ENCODE results near the gene CACNA2D1.

CACNA2D1 gene

DNA sequence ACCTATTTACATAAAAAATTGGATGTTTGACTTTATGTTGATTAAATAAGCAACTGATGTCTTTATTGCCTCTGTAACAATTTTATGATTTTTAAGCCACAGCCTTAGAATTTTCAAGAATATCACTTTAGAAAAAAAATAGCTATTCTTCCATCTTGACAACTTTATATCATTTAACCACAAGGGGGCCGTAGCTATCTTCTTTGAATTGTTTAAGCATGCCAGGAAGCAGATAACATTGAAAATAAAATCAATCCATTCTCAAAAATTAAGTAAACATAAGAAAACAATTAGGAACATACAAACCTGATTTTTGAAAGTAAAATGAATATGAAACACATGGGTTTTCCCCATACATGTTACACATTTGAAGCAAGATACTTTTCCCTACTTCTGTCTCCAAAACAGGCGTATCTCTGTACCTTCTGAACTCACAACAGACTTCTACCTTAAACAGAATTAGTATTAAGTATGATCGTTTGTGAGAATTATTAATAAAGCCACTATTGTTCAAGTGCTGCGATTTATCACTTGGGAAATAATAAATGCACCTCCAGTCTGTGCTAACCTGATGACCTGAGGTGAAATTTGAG, 209.0 kb downstream of the CACNA2D1 start:
- Histone ChIP-seq H3K27ac (ENCODE audit: low read depth, low read length) (no peak overlapping the region), H3K4me3 (ENCODE audit: low read depth, low read length) (no peak overlapping the region), H3K27me3 (ENCODE audit: control insufficient read depth, insufficient read depth, low read length) (no peaks in the 10 kb centered on the region), H3K9ac (ENCODE audit: low read depth, low read length) (no peak overlapping the region), H3K4me1 (ENCODE audit: control insufficient read depth, insufficient read depth, low read length) (peaks cover 23% of the 10 kb centered on the region), H3K9me3 (ENCODE audit: control insufficient read depth, insufficient read depth, low read length) (no peaks in the 10 kb centered on the region), H3K36me3 (ENCODE audit: control insufficient read depth, insufficient read depth, low read length) (no peaks in the 10 kb centered on the region)

- Histone ChIP-seq H3K9me3 (ENCODE audit: control insufficient read depth, insufficient read depth, low read length) (no peaks in the 10 kb centered on the region), H3K4me3 (ENCODE audit: low read depth, low read length) (no peak overlapping the region), H3K36me3 (ENCODE audit: control insufficient read depth, insufficient read depth, low read length) (no peaks in the 10 kb centered on the region), H3K9ac (ENCODE audit: low read depth, low read length) (no peak overlapping the region), H3K27me3 (ENCODE audit: control insufficient read depth, insufficient read depth, low read length) (no peaks in the 10 kb centered on the region), H3K27ac (ENCODE audit: low read depth, low read length) (peak overlapping the region; percentile 39), H3K4me1 (ENCODE audit: control insufficient read depth, insufficient read depth, low read length) (peaks cover 16% of the 10 kb centered on the region)
Measured at GRCh38 chr7:82230811-82231581, 212.6 kb downstream of the CACNA2D1 start.

DNA sequence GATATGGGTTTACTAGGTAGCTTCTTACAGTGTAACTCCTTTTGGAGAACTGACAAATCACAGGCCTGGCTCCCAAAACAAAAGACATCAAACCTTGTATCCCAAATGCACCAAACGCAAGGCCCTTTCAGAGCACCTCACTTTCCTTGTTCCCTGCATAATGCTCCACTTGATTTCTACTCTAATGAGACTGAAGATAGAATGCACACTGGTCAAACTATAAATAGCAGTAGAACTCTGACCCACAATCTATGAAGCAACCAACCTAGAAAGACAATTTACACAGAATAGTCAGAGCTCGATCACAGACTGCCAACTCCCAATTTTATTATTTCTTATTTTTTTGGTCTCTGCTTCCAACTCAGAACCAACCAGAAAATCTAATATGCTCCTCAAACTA, 214.4 kb downstream of the CACNA2D1 start:
- Histone ChIP-seq H3K36me3 (ENCODE audit: control insufficient read depth, insufficient read depth, low read length) (no peaks in the 10 kb centered on the region), H3K9ac (ENCODE audit: low read depth, low read length) (no peak overlapping the region), H3K27me3 (ENCODE audit: control insufficient read depth, insufficient read depth, low read length) (no peaks in the 10 kb centered on the region), H3K4me1 (ENCODE audit: control insufficient read depth, insufficient read depth, low read length) (peaks cover 13% of the 10 kb centered on the region), H3K9me3 (ENCODE audit: control insufficient read depth, insufficient read depth, low read length) (no peaks in the 10 kb centered on the region), H3K4me3 (ENCODE audit: low read depth, low read length) (no peak overlapping the region), H3K27ac (ENCODE audit: low read depth, low read length) (no peak overlapping the region)

- H3K4me3 ChIP-seq (ENCODE audit: low read depth, low read length), result no peak overlapping the region
- no peak overlapping the region for H3K9ac ChIP-seq (ENCODE audit: low read depth, low read length)
- H3K27me3 ChIP-seq (ENCODE audit: control insufficient read depth, insufficient read depth, low read length), result no peaks in the 10 kb centered on the region
- H3K4me1 ChIP-seq (ENCODE audit: control insufficient read depth, insufficient read depth, low read length), result peaks cover 7% of the 10 kb centered on the region
- H3K27ac ChIP-seq (ENCODE audit: low read depth, low read length), result no peak overlapping the region
- no peaks in the 10 kb centered on the region for H3K36me3 ChIP-seq (ENCODE audit: control insufficient read depth, insufficient read depth, low read length)
- no peaks in the 10 kb centered on the region for H3K9me3 ChIP-seq (ENCODE audit: control insufficient read depth, insufficient read depth, low read length)
Measured at GRCh38 chr7:82226191-82226590, 217.4 kb downstream of the CACNA2D1 start.

DNA sequence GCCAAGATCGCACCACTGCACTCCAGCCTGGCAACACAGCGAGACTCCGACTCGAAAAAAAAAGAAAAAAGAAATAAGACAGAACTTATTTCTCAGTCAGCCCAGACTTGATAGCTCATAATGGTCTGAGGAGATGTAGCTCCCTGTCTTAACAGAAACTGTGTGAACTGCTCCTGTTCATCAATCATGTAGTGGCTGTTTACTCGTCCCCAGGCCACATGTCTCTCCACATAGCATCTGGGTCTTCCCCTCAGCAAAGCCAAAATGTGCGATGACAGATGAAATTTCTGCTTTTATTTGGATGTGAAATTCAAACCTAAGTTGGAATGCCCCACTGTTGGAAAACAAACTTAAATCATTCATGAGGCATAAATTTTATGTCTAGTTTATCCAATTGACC, 219.0 kb downstream of the CACNA2D1 start:
- no peaks in the 10 kb centered on the region for H3K9me3 ChIP-seq (ENCODE audit: control insufficient read depth, insufficient read depth, low read length)
- no peak overlapping the region for H3K27ac ChIP-seq (ENCODE audit: low read depth, low read length)
- no peak overlapping the region for H3K9ac ChIP-seq (ENCODE audit: low read depth, low read length)
- H3K4me3 ChIP-seq (ENCODE audit: low read depth, low read length), result no peak overlapping the region
- no peaks in the 10 kb centered on the region for H3K36me3 ChIP-seq (ENCODE audit: control insufficient read depth, insufficient read depth, low read length)
- H3K27me3 ChIP-seq (ENCODE audit: control insufficient read depth, insufficient read depth, low read length), result no peaks in the 10 kb centered on the region
- no peaks in the 10 kb centered on the region for H3K4me1 ChIP-seq (ENCODE audit: control insufficient read depth, insufficient read depth, low read length)

DNA sequence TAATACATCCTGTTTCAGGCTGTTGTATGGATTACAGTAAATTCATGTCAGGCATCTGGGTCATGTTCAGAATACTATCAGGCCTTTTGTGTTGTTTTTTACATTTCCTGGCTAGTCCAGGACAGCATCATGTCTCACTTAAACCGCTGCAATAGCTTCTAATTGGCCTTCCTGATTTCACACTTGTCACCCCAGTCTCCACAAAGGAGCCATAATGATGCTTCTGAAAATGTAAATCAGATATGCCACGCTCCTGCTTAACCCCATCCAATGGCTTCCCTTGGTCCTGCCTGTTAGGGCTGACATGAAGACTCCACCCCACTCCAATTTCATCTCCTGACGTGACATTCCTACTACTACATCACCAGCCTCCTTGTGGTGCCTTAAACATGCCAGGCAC, 220.0 kb downstream of the CACNA2D1 start:
- Histone ChIP-seq H3K27ac (ENCODE audit: low read depth, low read length) (no peak overlapping the region), H3K9ac (ENCODE audit: low read depth, low read length) (no peak overlapping the region), H3K36me3 (ENCODE audit: control insufficient read depth, insufficient read depth, low read length) (no peaks in the 10 kb centered on the region), H3K4me3 (ENCODE audit: low read depth, low read length) (no peak overlapping the region), H3K4me1 (ENCODE audit: control insufficient read depth, insufficient read depth, low read length) (no peaks in the 10 kb centered on the region), H3K27me3 (ENCODE audit: control insufficient read depth, insufficient read depth, low read length) (no peaks in the 10 kb centered on the region), H3K9me3 (ENCODE audit: control insufficient read depth, insufficient read depth, low read length) (no peaks in the 10 kb centered on the region)

DNA sequence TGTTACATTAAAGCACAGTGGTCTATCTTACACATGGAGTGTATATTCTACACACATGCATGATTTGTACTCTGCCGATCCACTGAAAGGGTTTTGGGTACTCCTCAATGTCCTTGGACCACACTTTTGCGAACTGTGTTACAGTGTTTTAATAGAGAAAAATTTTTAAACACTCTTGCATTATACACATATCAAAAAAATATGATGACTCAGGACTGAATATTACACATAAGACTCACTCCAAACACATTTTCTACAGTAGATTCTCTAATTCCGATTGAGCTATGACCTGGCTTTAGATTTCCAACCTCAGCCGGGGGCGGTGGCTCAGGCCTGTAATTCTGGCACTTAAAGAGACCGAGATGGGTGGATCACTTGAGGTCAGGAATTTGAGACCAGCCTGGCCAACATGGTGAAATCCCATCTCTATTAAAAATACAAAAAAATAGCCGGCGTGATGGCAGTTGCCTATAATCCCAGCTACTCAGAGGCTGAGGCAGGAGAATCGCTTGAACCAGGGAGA, 222.4 kb downstream of the CACNA2D1 start:
- H3K9ac ChIP-seq (ENCODE audit: low read depth, low read length), result no peak overlapping the region
- H3K36me3 ChIP-seq (ENCODE audit: control insufficient read depth, insufficient read depth, low read length), result no peaks in the 10 kb centered on the region
- H3K4me3 ChIP-seq (ENCODE audit: low read depth, low read length), result no peak overlapping the region
- H3K9me3 ChIP-seq (ENCODE audit: control insufficient read depth, insufficient read depth, low read length), result no peaks in the 10 kb centered on the region
- H3K4me1 ChIP-seq (ENCODE audit: control insufficient read depth, insufficient read depth, low read length), result no peaks in the 10 kb centered on the region
- H3K27ac ChIP-seq (ENCODE audit: low read depth, low read length), result no peak overlapping the region
- H3K27me3 ChIP-seq (ENCODE audit: control insufficient read depth, insufficient read depth, low read length), result no peaks in the 10 kb centered on the region

GRCh38 chr7:82212466-82212865, 231.1 kb downstream of the CACNA2D1 start:
- Histone ChIP-seq H3K36me3 (ENCODE audit: control insufficient read depth, insufficient read depth, low read length) (no peaks in the 10 kb centered on the region), H3K27me3 (ENCODE audit: control insufficient read depth, insufficient read depth, low read length) (no peaks in the 10 kb centered on the region), H3K4me1 (ENCODE audit: control insufficient read depth, insufficient read depth, low read length) (no peaks in the 10 kb centered on the region), H3K9ac (ENCODE audit: low read depth, low read length) (no peak overlapping the region), H3K9me3 (ENCODE audit: control insufficient read depth, insufficient read depth, low read length) (no peaks in the 10 kb centered on the region), H3K27ac (ENCODE audit: low read depth, low read length) (no peak overlapping the region), H3K4me3 (ENCODE audit: low read depth, low read length) (no peak overlapping the region)

DNA sequence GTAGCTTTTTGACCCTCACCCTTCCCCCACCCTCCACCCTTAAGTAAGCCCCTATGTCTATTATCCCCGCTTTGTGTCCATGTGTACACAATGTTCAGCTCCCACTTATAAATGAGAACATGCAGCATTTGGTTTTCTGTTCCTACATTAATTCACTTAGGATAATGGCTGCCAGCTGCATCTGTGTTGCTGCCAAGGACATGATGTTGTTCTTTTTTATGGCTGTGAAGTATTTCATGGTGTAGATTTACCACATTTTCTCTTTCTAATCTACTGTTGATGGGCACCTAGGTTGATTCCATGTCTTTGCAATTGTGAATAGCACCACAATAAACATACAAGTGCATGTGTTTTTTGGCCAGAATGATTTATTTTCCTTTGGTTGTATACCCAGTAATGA, 232.2 kb downstream of the CACNA2D1 start:
- no peak overlapping the region for H3K4me3 ChIP-seq (ENCODE audit: low read depth, low read length)
- H3K9ac ChIP-seq (ENCODE audit: low read depth, low read length), result no peak overlapping the region
- H3K4me1 ChIP-seq (ENCODE audit: control insufficient read depth, insufficient read depth, low read length), result no peaks in the 10 kb centered on the region
- no peaks in the 10 kb centered on the region for H3K36me3 ChIP-seq (ENCODE audit: control insufficient read depth, insufficient read depth, low read length)
- no peak overlapping the region for H3K27ac ChIP-seq (ENCODE audit: low read depth, low read length)
- H3K27me3 ChIP-seq (ENCODE audit: control insufficient read depth, insufficient read depth, low read length), result no peaks in the 10 kb centered on the region
- no peaks in the 10 kb centered on the region for H3K9me3 ChIP-seq (ENCODE audit: control insufficient read depth, insufficient read depth, low read length)

DNA sequence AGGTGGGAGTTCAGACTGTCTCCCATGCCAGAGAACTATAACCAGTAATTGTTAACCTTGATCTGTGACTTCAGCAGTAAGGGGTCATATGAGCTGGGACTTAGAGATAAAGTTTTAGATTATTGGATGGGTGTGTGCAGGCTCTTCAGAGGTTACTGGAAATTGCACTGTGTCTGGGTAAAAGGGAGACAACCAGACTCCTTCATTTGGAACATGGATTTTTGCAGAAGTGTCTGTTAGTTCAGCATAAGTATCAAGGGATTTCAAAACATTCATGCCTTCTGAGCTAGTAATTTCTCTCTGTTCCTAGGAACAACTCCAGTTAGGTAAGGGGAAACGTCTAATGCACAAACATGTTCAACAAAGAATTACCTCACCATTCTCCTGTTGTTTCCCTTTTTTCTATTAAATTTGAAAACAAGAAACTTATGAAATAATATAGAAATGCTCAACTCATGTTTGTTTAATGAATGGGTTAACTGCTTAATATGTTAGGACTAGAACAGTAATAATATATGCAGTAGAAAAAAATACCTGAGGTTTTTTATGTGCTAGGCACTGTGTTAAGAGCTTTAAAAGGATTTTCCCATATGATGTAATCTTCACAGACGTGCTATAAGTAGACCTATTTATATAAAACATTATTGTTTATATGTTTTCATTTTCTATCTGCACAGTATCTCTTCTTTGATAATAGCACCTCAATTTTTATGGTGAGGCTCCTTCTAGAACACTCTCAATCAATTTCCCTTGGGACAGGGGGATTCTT, 233.0 kb downstream of the CACNA2D1 start:
- H3K27ac ChIP-seq (ENCODE audit: low read depth, low read length), result no peak overlapping the region

More for the DNA sequence above, 233.0 kb downstream of the CACNA2D1 start:
- Histone ChIP-seq H3K27me3 (ENCODE audit: control insufficient read depth, insufficient read depth, low read length) (no peaks in the 10 kb centered on the region), H3K9ac (ENCODE audit: low read depth, low read length) (no peak overlapping the region), H3K4me3 (ENCODE audit: low read depth, low read length) (no peak overlapping the region), H3K4me1 (ENCODE audit: control insufficient read depth, insufficient read depth, low read length) (no peaks in the 10 kb centered on the region), H3K9me3 (ENCODE audit: control insufficient read depth, insufficient read depth, low read length) (no peaks in the 10 kb centered on the region), H3K36me3 (ENCODE audit: control insufficient read depth, insufficient read depth, low read length) (no peaks in the 10 kb centered on the region)

Measured in HUES48 (cell line).